GM18499 (cell line): ENCODE measurements around the gene MRPL9.
"Not testable (repeated sequence)": the region's sequence is repeated elsewhere in the genome, so short reads cannot be mapped to it uniquely, and the experiment has no call there.

Experiments used
- ATAC-seq: cut with Tn5 transposase; IDR thresholded peaks from one replicate; pipeline ENCODE4 v1.9.1; 2021; ENCODE audit warnings: moderate number of reproducible peaks; ENCODE audit not compliant: insufficient read depth, unreplicated experiment

MRPL9 gene

DNA sequence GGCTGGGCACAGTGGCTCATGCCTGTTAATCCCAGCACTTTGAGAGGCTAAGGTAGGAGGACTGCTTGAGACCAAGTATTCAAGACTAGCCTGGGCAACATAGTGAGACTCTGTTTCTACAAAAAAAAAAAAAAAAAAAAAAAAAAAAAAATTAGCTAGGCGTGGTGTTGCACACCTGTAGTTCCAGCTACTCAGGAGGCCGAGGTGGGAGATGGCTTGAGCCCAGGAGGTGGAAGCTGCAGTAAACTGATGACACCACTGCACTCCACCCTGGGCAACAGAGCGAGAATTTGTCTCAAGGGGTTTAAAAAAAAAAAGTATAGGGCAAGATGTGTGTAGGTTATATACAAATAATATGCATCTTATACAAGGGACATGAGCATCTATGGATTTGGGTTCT, 24.4 kb upstream of the MRPL9 start:
- no peak for ATAC-seq

DNA sequence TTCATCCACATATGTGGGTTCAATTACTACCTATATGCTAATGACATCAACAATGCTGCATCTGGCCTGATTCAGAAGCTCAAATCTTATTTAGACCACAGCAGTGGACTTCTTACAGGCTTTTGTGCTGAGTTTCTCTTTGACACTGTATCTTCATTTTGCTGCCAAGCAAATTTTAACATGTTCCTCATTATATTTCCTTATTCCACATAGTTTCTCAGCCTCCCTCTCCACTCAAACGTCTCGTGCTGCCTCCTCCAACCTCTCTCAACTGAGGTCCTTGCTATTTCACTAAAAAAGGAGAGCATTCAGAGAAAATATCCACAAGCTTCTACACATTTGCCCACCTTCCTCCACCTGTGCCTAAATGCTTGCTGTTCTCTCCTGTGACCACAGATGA, 20.5 kb upstream of the MRPL9 start:
- no peak for ATAC-seq

DNA sequence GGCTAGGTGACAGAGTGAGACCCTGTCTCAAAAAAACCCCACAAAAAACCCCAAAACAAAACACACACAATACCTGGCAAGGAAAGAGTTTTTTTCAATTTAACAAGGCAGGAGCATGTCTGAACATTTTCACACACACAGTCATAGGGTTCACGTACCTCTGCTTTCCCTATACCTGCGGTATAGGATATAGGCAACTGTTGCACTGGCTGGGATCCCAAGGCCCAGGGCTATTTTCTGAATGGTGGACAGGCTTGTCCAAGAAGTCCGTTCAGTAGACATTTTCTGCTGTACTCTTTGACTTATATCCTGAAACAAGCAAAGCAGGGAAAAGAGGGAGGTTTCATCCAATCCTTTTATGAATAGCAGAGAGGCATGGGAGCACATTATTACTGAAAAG, 19.4 kb upstream of the MRPL9 start:
- no peak for ATAC-seq

DNA sequence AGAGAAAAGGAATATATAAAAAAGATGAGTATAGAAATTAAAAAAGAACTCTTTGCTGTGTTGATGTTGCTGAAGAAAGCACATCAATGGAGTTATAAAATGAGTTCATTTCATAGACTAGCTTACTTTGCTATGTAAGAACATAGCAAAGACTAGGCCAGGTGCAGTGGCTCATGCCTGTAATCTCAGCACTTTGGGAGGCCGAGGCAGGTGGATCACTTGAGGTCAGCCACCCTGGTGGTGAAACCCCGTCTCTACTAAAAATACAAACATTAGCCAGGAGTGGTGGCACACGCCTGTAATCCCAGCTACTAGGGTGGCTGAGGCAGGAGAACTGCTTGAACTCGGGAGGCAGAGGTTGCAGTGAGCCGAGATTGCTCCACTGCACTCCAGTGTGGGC, 18.7 kb upstream of the MRPL9 start:
- ATAC-seq, result not testable (repeated sequence)

DNA sequence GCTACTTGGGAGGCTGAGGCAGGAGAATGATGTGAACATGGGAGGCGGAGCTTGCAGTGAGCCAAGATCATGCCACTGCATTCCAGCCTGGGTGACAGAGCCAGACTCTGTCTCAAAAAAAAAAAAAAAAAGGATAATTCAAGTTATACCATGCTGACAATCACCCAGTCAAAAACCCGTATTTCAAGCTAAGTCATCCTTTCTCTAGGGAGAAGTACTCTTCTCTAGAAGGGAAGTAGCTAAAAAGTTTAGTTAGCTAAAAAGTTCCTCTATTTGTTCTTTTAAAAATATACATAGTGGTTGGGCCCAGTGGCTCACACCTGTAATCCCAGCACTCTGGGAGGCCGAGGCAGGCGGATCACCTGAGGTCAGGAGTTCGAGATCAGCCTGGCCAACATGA, 17.4 kb upstream of the MRPL9 start:
- ATAC-seq, result not testable (repeated sequence)

DNA sequence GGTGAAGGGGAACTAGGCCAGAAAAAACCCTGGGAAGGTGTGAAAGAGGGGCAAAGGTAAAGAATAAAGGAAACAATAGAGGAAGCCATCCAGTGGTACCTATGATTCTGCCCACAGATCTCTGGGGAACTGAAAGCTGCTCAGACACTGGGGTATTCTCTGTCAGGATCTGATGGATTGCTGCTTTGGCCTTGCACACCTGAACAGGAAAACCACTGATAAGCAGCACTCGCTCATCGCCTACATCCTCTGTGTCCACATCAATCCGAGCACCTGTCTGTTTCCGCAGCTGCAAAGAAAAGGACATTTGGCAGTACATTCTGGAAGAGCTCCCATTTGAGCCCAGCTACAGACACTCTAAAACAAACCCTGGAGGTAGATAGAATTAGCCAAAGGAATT, 16.6 kb upstream of the MRPL9 start:
- ATAC-seq, result no peak

DNA sequence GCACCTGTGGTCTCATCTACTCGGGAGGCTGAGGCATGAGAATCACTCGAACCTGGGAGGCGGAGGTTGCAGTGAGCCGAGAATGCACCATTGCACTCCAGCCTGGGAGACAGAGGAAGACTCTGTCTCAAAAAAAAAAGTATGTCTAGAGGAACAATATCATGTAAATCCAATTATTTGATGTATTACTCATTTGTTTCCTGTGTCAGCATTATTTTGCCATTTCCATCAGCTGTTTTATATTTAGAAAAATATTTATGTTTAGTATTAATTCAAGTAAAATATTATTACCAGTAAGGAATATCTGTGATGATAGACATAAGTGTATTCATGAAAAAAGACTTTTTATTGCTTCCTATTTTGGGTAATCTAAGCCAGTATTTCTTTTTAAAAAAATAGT, 14.0 kb upstream of the MRPL9 start:
- no peak for ATAC-seq

DNA sequence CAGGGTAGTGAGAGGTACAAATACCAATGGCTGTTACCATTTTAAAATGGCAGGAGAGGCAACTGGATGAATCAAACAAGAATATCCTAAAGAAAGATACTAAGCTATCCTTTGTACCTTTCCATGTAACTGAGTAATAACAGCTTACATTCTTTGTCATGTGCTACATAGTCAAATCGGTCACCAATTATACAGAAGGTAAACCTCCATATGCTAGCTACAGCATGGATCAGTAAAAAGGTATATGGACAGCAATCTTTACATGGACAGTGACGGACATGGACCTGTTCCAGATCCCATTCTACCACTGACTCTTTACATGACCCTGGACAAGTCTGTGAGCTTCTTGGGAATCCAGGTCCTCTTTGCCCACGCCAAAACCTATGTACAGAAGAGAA, 13.4 kb upstream of the MRPL9 start:
- no peak for ATAC-seq

DNA sequence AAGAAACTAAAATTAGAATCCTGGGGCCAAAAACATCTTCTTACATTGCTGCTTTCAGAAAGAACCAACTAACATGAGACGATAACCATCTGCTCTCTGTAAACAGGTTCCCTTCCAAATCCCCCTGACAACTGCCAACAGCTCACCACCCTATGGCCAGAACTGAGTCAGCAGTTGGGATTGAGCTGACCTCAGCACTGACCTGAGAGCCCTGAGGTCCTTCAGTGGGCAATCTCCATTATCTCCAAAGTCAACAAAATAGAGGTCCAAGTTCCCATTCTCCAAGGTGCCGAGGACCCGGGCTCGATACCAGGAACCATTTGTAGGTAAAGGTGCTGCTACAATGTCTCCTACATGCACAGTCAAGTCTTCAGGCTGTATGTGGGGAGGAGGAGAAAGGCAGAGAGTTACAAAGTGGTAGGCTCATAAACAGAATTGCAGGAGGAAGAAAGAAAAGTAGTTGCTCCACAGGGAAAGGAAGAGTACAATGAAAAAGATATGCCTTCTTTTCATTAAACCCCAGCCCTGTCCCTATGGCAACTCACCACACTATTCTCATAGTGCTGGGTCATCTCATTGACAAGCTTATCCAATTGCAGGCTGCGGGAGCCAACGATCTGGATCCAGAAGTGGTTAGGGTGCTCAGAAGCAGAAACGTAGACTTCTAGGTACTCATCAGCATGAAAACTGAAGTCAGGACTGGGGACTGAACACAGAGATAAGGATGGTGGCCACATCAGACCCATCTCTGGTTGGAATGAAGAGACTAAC, 12.8 kb upstream of the MRPL9 start:
- ATAC-seq, result no peak

DNA sequence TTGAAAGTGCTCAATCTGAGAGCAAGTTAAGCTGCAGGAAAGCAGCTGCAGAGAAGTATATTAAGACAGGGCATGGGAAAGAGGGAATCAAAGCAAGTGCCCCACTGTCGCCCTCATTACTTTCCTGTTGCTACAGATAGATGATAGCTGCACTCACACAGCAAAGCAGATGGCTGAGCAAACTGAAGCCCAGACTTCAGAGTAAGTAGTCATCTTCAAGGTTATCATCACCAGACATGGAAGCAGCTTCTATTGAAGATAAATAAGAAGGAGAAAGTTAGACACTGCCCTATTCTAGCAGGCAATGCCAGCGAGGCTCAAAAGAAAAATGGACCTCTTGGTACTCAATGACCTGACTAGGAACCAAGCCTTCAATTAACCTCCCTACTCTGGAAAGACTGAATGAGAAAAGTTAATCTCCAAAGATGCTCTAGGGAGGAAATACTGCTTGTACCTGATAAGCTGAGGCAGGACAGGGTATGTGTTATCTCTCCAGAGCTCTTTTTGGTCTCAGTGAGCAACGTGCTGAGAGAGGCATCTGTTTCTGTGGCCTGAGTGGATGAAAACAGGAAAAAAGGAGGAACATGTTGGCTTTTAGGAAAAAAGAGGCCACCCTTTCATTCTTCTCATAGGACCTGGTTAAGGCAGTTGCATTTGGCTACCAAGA, 11.1 kb upstream of the MRPL9 start:
- ATAC-seq, result no peak

DNA sequence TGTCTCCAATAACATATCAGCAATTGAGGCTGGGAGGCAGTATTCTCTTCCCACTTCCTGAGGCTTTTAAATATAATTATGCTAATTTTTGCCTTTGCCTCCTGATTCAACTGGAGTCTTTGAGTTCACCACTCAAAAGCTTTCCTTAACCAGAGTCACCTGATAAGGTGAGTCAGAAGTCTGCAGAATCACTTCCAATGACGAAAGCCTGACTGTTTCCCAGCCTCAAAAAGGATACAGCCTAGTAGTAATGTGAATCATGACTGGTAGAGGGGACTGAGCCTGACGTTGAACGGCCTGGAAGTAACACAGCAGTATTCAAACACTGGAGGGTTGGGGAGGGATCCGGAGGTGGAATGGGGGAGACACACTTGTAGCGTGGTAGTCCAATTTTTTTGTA, 10.4 kb upstream of the MRPL9 start:
- ATAC-seq, result no peak

DNA sequence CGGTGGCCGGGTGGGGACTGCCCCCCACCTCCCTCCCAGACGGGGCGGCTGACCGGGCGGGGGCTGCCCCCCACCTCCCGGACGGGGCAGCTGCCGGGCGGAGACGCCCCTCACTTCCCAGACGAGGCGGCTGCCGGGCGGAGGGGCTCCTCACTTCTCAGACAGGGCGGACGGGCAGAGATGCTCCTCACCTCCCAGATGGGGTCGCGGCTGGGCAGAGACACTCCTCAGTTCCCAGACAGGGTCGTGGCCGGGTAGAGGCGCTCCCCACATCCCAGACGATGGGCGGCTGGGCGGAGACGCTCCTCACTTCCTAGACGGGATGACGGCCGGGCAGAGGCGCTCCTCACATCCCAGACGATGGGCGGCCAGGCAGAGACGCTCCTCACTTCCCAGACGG, 6.0 kb upstream of the MRPL9 start:
- ATAC-seq, result not testable (repeated sequence)

DNA sequence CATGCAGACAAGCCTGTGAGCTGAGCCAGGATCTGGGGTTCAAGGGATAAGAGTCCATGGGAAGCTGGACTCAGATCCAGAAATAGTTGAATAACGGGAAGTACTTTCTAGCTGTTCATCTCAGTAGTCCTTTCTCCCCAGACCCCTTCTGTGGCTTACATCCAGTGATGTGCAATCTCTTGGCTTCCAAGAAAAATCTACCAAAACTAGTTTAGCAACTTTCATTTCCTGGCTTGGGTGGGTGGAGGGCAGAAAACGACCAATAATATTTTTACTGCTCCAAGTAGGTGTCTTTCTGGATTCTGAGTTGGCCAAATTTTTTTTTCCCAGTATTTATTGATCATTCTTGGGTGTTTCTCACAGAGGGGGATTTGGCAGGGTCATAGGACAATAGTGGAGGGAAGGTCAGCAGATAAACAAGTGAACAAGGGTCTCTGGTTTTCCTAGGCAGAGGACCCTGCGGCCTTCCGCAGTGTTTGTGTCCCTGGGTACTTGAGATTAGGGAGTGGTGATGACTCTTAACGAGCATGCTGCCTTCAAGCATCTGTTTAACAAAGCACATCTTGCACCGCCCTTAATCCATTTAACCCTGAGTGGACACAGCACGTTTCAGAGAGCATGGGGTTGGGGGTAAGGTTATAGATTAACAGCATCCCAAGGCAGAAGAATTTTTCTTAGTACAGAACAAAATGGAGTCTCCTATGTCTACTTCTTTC, 5.2 kb upstream of the MRPL9 start:
- ATAC-seq, result not testable (repeated sequence)

DNA sequence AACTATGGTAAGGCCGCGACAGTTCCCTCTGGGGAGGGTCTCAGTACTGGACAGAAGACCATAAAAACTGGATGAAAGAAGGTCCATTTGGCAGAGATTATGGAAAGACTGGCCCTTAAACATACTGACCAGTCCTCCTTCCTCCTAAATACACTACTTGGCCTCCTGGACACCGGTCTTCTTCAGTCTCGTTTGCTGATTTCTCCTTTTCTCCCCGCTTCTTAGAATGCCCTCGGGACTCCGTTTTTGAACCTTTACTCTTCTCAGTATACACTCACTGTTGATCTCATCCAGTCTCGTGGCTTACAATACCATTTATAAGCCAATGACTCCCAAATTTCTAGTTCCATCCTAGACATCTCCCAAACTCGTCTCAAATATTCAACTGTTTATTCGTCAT, 694 bp upstream of the MRPL9 start:
- no peak for ATAC-seq

DNA sequence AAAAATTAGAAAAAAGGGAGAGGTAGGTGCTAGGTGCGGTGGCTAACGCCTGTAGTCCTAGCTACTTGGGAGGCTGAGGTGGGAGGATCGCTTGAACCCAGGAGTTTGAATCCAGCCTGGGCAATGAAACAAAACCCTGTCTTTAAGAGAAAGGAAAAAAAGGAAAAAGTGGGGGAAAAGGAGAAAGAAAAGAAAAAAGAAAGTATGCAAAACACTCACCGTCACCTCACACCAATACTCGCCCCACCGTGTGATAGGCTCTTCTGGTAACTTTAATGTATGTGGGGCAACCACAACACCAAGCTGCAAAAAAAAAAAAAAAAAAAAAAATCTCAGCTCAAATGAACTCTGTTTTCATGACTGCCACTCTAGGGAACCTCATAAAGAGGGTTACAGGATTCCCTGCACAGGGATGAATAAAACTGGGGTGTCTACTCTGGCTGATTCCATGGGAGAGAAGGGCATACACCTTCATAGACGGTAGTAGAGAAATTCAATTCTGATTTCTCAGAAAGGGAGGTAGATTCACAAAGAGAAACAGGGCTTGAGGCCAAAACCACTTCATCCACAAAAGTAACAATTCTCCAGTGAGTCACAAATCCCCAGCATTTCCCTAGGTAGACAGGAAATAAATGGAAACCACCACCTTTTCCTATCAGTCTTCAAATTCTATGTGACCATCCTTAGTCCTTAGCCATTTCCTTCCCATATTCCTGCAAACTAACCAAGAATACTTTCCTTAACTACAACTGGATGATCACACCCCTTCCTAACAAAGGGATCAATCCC, 2.5 kb downstream of the MRPL9 start:
- ATAC-seq, result no peak

DNA sequence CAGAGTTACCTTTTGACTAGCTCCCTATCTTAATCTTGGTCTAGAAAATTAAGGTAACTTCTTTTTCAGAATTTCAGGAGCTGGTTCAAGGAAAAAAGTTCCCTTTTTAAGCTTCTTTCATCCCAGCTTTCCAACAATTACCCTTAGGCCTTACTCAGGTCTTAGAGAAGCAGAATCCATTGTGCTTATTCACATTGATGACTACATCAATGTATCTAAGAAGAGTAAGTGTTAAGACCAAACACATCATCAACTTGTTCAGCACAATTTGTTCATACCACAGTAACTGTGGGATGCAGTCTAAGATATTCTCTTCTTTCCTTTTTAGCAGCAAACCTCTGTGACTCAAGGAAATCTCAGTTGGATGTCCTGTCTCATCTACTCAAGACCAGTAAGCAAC, 4.1 kb downstream of the MRPL9 start:
- ATAC-seq, result no peak

DNA sequence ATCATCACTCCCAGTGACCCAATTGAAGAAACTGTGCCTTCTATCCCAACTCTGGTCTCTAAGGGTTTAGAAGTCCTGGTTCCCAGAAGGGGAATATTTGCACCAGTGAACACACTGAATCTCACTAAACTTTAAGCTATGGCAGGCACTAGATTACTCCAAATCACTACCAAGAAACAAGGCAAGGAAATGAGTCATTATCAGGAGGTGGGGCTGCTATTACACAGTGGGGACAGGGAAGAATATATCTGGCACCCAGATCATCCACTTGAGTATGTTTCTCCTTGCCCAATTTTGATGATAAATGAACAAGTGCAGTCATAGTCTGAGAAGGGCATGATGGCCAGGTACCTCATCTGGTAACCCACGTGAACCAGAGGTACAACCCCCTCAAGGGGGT, 7.0 kb downstream of the MRPL9 start:
- ATAC-seq, result no peak

DNA sequence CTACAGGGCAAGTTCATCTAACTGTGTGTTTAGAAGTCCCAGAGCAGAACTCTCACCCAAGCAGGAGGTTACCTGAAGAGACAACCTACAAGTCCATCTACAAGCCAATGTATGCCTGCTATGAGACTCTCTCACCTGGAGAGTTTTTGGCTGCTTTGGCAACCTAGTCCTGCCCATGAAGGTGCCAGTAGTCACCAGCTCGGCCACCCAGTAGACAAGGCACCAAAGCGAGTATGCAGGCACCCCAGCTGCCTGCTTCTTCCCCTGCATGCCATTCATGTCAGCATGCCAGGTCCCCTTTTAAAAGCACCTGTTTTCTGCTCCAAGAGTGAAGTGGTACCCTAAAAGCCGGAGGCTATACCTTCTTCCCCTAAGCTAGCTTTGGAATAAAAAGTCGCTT, 21.8 kb downstream of the MRPL9 start:
- ATAC-seq, result no peak

DNA sequence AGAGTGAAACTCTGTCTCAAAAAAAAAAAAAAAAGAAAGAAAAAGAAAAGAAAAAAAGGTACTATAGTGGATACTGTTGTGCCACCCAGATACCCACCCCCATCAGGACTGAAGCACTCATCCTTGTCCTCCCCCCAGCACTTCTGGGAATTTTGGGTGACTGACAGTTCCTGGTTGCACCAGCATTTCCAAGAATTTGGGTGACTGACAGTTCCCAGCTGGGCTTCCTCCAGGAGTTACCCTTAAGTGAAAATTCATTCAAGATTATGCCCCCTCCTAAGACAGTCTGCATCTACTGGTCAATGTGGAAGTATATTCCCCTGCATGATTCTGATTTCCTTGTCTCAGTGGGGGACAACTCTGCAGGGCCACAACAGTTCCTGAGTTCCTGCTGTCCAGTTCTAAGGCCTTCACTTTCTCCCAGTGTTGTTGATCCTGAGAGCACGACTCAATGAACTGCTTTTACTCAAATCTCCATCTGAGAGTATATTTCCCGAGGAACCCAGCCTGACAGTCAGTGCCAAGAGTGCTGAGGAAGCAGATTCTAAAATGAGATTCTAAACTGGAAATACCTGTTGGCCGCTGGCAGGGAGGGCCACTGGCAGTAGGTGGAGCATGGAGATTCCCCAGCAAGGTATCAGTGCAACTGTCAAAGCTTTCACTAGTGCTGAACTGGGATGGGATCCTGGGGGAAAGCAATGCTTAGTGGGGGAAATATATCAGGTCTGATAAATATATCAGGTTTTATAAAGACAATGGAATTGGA, 23.5 kb downstream of the MRPL9 start:
- no peak for ATAC-seq

DNA sequence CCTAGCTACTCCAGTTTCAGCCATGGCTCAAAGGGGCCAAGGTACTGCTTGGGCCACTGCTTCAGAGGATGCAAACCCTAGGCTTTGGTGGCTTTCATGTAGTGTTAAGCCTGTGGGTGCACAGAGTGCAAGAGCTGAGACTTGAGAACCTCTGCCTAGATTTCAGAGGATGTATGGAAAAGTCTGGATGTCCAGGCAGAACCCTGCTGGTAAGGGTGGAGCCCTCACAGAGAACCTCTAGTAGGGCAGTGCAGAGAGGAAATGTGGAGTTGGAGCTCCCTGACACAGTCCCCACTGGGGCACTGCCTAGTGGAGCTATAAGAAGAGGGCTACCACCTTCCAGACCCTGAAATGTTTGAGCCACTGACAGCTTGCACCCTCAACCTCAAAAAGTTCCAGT, 25.8 kb downstream of the MRPL9 start:
- no peak for ATAC-seq
